ENCODE results near the gene CHMP2A. TPM values are rescaled to one million over a fixed set of nuclear protein-coding genes. Genes with fewer than 3 reads are reported as not detected.

Gene CHMP2A
- total RNA-seq, 4 donors from 2014 or later: 24.7 to 194 (median 141) TPM

DNA sequence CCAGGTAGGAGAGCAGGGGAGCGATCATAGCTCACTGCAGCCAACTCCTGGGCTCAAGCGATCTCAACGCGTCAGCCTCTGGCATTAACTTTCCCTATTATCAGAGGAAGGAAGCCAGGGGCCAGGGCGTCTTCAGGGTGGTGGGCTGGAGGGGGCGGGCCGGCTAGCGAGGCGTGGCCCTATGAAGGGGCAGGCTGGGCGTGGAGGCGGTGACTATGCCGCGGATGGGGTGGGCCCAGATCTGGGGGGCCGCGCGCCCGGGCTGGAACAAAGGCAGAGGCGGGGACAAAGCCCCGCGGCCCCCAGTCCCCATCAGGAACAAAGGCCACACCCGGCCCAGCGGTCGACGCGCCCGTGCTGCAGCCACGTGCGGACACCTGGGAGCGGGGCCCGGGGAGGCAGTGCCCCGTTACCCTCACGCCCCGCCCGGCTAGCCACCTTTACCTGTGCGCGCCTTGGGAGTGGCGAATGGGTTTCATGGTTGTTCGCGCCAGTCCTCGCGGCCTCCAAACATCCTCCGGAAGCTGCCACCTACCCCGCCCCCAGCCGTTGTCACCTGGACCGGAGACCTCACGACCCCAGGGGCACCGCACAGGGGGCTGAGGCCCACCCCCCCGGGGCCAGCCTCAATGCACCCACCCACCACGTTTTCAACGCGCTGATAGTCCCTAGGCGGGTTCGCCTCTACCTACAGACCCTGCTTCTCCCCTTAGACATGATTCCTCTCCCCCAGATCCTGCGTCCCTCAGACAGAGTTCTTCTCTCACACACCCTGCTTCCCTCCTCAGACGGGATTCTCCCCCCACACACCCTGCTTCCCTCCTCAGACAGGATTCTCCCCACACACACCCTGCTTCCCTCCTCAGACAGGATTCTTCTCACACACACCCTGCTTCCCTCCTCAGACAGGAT lies 16.4 kb downstream of the CHMP2A start:
- intact Hi-C loops (cut with DNase I; ENCODE audit: low total_unique reads): no loop called here
- no peak for DNase-seq
- H3K27ac ChIP-seq: no peak overlapping the region

DNA sequence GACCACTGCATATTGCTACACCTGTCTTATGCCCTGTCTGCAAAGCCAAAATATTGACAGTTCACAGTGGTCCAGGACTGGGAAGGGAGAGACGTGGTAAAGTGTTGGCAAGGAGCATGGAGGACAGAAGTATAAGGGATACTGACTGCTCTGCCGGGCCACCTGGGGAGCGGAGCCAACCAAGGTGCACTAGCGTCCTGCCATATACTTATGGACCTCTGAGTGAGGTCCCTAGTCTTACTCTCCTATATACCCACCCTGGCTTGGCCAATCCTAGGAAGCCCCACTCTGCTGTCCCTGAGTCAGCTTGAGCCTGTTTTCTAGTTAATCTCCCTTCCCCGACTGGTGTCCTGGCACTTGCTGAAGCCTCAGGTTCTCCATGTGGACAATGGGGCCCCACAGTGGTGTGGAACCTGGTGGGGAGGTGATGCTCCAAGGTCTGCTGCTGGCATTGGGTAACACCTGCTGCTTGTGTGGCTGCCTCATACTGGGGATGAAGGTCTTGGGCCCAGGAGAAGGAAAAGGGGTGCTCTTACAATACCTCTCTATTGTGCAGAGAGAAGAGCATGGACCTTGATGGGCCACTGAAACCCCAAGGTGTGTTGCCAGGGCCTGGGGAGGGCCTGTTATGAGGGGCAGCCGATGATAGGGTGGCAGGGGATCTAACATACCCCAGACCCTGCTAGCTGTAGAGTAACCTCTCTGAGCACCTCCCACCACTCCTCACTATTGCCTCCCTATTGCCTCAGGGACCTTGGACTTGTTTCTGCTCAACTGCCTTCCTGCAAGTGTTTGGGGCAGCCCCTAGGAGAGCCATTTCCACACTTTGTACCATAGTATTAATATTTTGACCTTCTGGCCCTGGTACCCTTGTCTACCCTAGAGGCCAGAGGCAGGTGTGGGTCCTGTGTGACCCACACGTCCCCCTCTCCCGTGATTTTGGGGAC lies 17.8 kb downstream of the CHMP2A start:
- Histone ChIP-seq H3K4me3 (no peak overlapping the region), H3K4me1 (peaks cover 0 to 9% (median 8%) of the 10 kb centered on the region in 4 donors), H3K27me3 (peaks cover 14% of the 10 kb centered on the region), H3K27ac (no peak overlapping the region), H3K36me3 (no peaks in the 10 kb centered on the region), H3K9me3 (no peaks in the 10 kb centered on the region)
- TF ChIP-seq, protein P1, sequence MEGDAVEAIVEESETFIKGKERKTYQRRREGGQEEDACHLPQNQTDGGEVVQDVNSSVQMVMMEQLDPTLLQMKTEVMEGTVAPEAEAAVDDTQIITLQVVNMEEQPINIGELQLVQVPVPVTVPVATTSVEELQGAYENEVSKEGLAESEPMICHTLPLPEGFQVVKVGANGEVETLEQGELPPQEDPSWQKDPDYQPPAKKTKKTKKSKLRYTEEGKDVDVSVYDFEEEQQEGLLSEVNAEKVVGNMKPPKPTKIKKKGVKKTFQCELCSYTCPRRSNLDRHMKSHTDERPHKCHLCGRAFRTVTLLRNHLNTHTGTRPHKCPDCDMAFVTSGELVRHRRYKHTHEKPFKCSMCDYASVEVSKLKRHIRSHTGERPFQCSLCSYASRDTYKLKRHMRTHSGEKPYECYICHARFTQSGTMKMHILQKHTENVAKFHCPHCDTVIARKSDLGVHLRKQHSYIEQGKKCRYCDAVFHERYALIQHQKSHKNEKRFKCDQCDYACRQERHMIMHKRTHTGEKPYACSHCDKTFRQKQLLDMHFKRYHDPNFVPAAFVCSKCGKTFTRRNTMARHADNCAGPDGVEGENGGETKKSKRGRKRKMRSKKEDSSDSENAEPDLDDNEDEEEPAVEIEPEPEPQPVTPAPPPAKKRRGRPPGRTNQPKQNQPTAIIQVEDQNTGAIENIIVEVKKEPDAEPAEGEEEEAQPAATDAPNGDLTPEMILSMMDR (IDR thresholded peaks at IDR 0.05): no peak
- TF ChIP-seq POLR2A (IDR thresholded peaks at IDR 0.05) (no peak), EP300 (IDR thresholded peaks at IDR 0.05; ENCODE audit: low read depth) (no peak)
- in situ Hi-C loops (cut with MboI; ENCODE audit: low pct_ligation_motif_present in 1 of 4, low pct_unique_long_range_greater_than_20kb in 1 of 4, low sequenced_read_pairs in 3 of 4): no loop called here
- no peak for DNase-seq
- intact Hi-C loops (cut with DNase I; ENCODE audit: low total_unique reads): no loop called here
- WGBS, 2 donors (ENCODE audit: low coverage in 1 of 2): 87 to 93% methylated on average over 4 to 8 of the region's 8 CpGs

More for the DNA sequence above, 16.4 kb downstream of the CHMP2A start:
- H3K4me3 ChIP-seq: peak overlapping the region in 3 of 4 donors; percentile 1 to 37 (median 11)
- in situ Hi-C loops (cut with MboI; ENCODE audit: low pct_ligation_motif_present in 1 of 4, low pct_unique_long_range_greater_than_20kb in 1 of 4, low sequenced_read_pairs in 3 of 4): no loop called here
- H3K9me3 ChIP-seq: no peaks in the 10 kb centered on the region
- 6 to 7% methylated on average over 7 to 40 of the region's 55 CpGs for WGBS, 2 donors (ENCODE audit: low coverage in 1 of 2)
- no peak for TF ChIP-seq POLR2AphosphoS5 (IDR thresholded peaks at IDR 0.05)
- peaks cover 0 to 17% (median 12%) of the 10 kb centered on the region in 4 donors for H3K4me1 ChIP-seq
- no peaks in the 10 kb centered on the region for H3K36me3 ChIP-seq
- H3K27me3 ChIP-seq: peaks cover 14% of the 10 kb centered on the region

DNA sequence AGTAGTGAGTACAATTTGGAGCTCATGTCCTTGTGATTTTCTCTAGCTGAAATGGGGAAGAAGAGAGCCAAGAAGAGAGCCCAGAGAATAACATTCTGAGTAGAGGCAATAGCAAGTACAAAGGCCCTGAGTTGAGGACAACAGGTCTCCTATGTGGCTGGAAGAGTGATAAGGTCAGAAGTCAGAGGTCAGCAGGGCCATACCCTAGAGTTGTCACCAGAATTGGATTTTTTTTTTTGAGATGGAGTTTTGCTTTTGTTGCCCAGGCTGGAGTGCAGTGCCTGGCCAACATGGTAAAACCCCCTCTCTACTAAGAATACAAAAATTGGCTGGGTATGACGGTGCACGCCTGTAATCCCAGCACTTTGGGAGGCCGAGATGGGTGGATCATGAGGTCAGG lies 19.0 kb downstream of the CHMP2A start:
- intact Hi-C loops (cut with DNase I; ENCODE audit: low total_unique reads) (no loop called here), in situ Hi-C loops (cut with MboI; ENCODE audit: low pct_ligation_motif_present in 1 of 4, low pct_unique_long_range_greater_than_20kb in 1 of 4, low sequenced_read_pairs in 3 of 4) (no loop called here)
- TF ChIP-seq EP300 (IDR thresholded peaks at IDR 0.05; ENCODE audit: low read depth): no peak
- TF ChIP-seq, protein P1 (IDR thresholded peaks at IDR 0.05): no peak
- TF ChIP-seq POLR2AphosphoS5 (IDR thresholded peaks at IDR 0.05): no peak
- no peaks in the 10 kb centered on the region for H3K36me3 ChIP-seq
- peaks cover 14% of the 10 kb centered on the region for H3K27me3 ChIP-seq
- H3K4me3 ChIP-seq: no peak overlapping the region
- WGBS, 2 donors (ENCODE audit: low coverage in 1 of 2): 96% methylated on average over 3 of the region's 3 CpGs; no CpG with 5 or more reads in 1 of the 2 donors
- H3K9me3 ChIP-seq: no peaks in the 10 kb centered on the region
- H3K4me1 ChIP-seq: peaks cover 0 to 9% (median 8%) of the 10 kb centered on the region in 4 donors
- H3K27ac ChIP-seq: no peak overlapping the region
- no peak for DNase-seq

DNA sequence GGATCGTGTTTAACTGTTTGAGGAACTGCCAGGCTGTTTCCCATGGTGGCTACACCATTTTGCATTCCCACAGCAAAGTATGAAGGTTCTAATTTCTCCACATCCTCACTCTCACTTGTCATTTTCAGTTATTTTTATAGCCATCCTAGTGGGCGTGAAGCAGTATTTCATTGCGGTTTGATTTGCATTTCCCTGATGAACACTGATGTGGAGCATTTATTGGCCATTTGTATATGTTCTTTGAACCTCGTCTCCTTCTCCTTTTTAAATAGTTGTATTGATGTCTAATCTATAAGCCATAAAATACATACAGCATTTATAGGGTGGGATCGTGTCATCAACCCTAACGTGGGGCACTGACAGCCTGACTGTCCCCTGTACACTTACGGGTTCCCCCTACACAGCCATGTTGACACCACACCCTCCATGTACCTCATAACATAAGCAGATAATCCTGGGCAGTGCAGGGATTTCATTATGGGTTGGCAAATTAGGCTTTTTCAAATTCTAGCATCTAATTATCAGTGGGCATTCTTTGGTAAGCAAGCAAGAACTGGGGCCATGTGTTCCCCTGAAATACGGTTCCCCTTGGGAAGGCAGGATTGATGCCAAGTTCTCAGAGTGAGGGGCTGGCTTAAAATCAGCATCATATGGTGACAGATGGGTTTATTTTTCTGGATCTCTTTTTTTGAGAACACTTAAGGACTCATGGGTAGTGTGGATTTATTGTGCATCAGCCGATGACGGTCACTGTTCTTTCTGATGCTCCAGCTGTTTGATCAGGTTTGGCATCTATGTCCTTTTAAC lies 23.7 kb downstream of the CHMP2A start:
- intact Hi-C loops (cut with DNase I; ENCODE audit: low total_unique reads) (no loop called here), in situ Hi-C loops (cut with MboI; ENCODE audit: low pct_ligation_motif_present in 1 of 4, low pct_unique_long_range_greater_than_20kb in 1 of 4, low sequenced_read_pairs in 3 of 4) (no loop called here)
- DNase-seq: no peak
- no peak overlapping the region for H3K4me3 ChIP-seq
- TF ChIP-seq POLR2AphosphoS5 (IDR thresholded peaks at IDR 0.05): no peak
- TF ChIP-seq, protein P1 (IDR thresholded peaks at IDR 0.05): no peak
- no peak for TF ChIP-seq POLR2A (IDR thresholded peaks at IDR 0.05)
- no peak for TF ChIP-seq EP300 (IDR thresholded peaks at IDR 0.05; ENCODE audit: low read depth)
- H3K36me3 ChIP-seq: no peaks in the 10 kb centered on the region
- no peaks in the 10 kb centered on the region for H3K4me1 ChIP-seq
- 45 to 49% methylated on average over 10 of the region's 10 CpGs for WGBS, 2 donors (ENCODE audit: low coverage in 1 of 2)
- H3K27me3 ChIP-seq: no peaks in the 10 kb centered on the region
- H3K27ac ChIP-seq: no peak overlapping the region
- H3K9me3 ChIP-seq: no peaks in the 10 kb centered on the region
